IMR-90 (cell line): ENCODE results near the gene LRIG1. TPM values are rescaled to one million over a fixed set of nuclear protein-coding genes. Genes with fewer than 3 reads are reported as not detected.

ENCODE experiments used
- ATAC-seq: fragments of 200-7000 bp; cut with Tn5 transposase; 2 replicates; pipeline ENCODE4 v1.9.1; 2020; ENCODE audit warnings: low read depth, mild to moderate bottlenecking, moderate library complexity
- BruUV-seq: library from RNA; stranded (reverse); fragments of 400-500 nt; replicated peaks from 2 replicates; lab custom pipeline; 2021; lab: Mats Ljungman, UMichigan
- CTCF ChIA-PET: fragments of 300-600 bp; formaldehyde crosslinking; extraction: SDS; loops from one replicate; lab custom pipeline; 2021; ENCODE audit warnings: antibody characterized with exemption; lab: Yijun Ruan, JAX
- POLR2A ChIA-PET: fragments of 300-600 bp; sonication (Branson Sonifier 250); formaldehyde crosslinking; loops from one replicate; lab custom pipeline; 2022; ENCODE audit warnings: antibody characterized with exemption; ENCODE audit not compliant: unreplicated experiment; lab: Charles Lee
- DNase-seq: peaks from one replicate; pipeline ENCODE4 v3.0.0; 2013
- H2AFZ ChIP-seq: replicated peaks from 2 replicates; pipeline ENCODE3; 2013; ENCODE audit warnings: low read length, mild to moderate bottlenecking; ENCODE audit not compliant: poor library complexity
- H2AK5ac ChIP-seq: 2 replicates; pipeline ENCODE4 v1.6.1; 2013; ENCODE audit warnings: low read depth, low read length, inconsistent platforms
- H2AK9ac ChIP-seq: replicated peaks from 2 replicates; pipeline ENCODE3; 2013; ENCODE audit warnings: mild to moderate bottlenecking, low read depth, low read length, moderate library complexity; ENCODE audit not compliant: poor library complexity
- H2BK120ac ChIP-seq: 2 replicates; pipeline ENCODE4 v1.6.1; 2013; ENCODE audit warnings: low read depth, low read length, inconsistent platforms
- H2BK15ac ChIP-seq: 3 replicates; pipeline ENCODE4 v1.6.1; 2013; ENCODE audit warnings: low read depth, low read length, inconsistent platforms
- H2BK20ac ChIP-seq: 2 replicates; pipeline ENCODE4 v1.6.1; 2013; ENCODE audit warnings: low read depth, mild to moderate bottlenecking, inconsistent platforms, low read length, moderate library complexity
- H2BK5ac ChIP-seq: 2 replicates; pipeline ENCODE4 v1.6.1; 2013; ENCODE audit warnings: mild to moderate bottlenecking, low read depth, low read length, inconsistent platforms; ENCODE audit not compliant: poor library complexity, severe bottlenecking
- H3K14ac ChIP-seq: replicated peaks from 2 replicates; pipeline ENCODE4 v1.6.1; 2013; ENCODE audit warnings: low read depth, low read length, inconsistent platforms
- H3K18ac ChIP-seq: 2 replicates; pipeline ENCODE4 v1.6.1; 2013; ENCODE audit warnings: low read depth, low read length, control low read depth
- H3K23ac ChIP-seq: 2 replicates; pipeline ENCODE4 v1.6.1; 2013; ENCODE audit warnings: low read depth, low read length, inconsistent platforms
- H3K27ac ChIP-seq: 2 replicates; pipeline ENCODE4 v1.5.1; 2013; ENCODE audit warnings: mild to moderate bottlenecking, control low read depth, low read length; ENCODE audit not compliant: insufficient read depth
- H3K27me3 ChIP-seq: 2 replicates; pipeline ENCODE4 v1.6.1; 2013; ENCODE audit warnings: low read length; ENCODE audit not compliant: control insufficient read depth, insufficient read depth
- H3K36me3 ChIP-seq: 2 replicates; pipeline ENCODE4 v1.6.1; 2013; ENCODE audit warnings: low read length, mixed read lengths; ENCODE audit not compliant: control insufficient read depth, insufficient read depth
- H3K4ac ChIP-seq: 2 replicates; pipeline ENCODE4 v1.6.1; 2013; ENCODE audit warnings: low read depth, low read length, inconsistent platforms
- H3K4me1 ChIP-seq: 2 replicates; pipeline ENCODE4 v1.6.1; 2013; ENCODE audit warnings: low read length, mixed read lengths; ENCODE audit not compliant: control insufficient read depth, insufficient read depth
- H3K4me2 ChIP-seq: 2 replicates; pipeline ENCODE4 v1.6.1; 2013; ENCODE audit warnings: low read depth, mild to moderate bottlenecking, control low read depth, low read length, moderate library complexity
- H3K4me3 ChIP-seq: 2 replicates; pipeline ENCODE4 v1.5.1; 2013; ENCODE audit warnings: low read depth, mild to moderate bottlenecking, control low read depth, low read length, moderate library complexity; ENCODE audit not compliant: insufficient read depth
- H3K56ac ChIP-seq: 2 replicates; pipeline ENCODE4 v1.6.1; 2013; ENCODE audit warnings: low read length, inconsistent platforms; ENCODE audit not compliant: insufficient read depth; ENCODE audit errors: extremely low read depth
- H3K79me1 ChIP-seq, 2 experiments: 2 replicates each; pipeline ENCODE4 v1.6.1; 2013; ENCODE audit warnings: low read length in 2 of 2, inconsistent platforms in 1 of 2, low read depth in 1 of 2
- H3K9ac ChIP-seq: 2 replicates; pipeline ENCODE4 v1.6.1; 2013; ENCODE audit warnings: low read depth, low read length, control low read depth
- H3K9me1 ChIP-seq: 2 replicates; pipeline ENCODE4 v1.6.1; 2013; ENCODE audit warnings: low read length, inconsistent platforms; ENCODE audit not compliant: insufficient read depth
- H3K9me3 ChIP-seq: 2 replicates; pipeline ENCODE4 v1.6.1; 2013; ENCODE audit warnings: low read length; ENCODE audit not compliant: control insufficient read depth, insufficient read depth
- H4K20me1 ChIP-seq: 2 replicates; pipeline ENCODE4 v1.6.1; 2013; ENCODE audit warnings: low read length, inconsistent platforms; ENCODE audit not compliant: insufficient read depth
- H4K5ac ChIP-seq: 2 replicates; pipeline ENCODE4 v1.6.1; 2013; ENCODE audit warnings: mild to moderate bottlenecking, low read depth, low read length, control low read depth
- H4K8ac ChIP-seq, 2 experiments: 2 replicates each; pipeline ENCODE4 v1.6.1; 2013; ENCODE audit warnings: low read depth in 2 of 2, low read length in 2 of 2, control low read depth in 1 of 2, inconsistent platforms in 1 of 2
- H4K91ac ChIP-seq: 2 replicates; pipeline ENCODE4 v1.6.1; 2013; ENCODE audit warnings: low read depth, low read length, inconsistent platforms; ENCODE audit not compliant: insufficient read depth
- CEBPB ChIP-seq: IDR thresholded peaks from 2 replicates; pipeline ENCODE4 v1.6.1; 2012; ENCODE audit warnings: low read depth, low read length, improper control_type of control experiment
- FOS ChIP-seq: fragments of 150-350 bp; IDR thresholded peaks from 2 replicates; pipeline ENCODE4 v1.6.1; 2016; ENCODE audit warnings: low read depth, low read length
- MAFK ChIP-seq: IDR thresholded peaks from 2 replicates; pipeline ENCODE4 v1.6.1; 2012; ENCODE audit warnings: low read depth, low read length, improper control_type of control experiment
- MAZ ChIP-seq: IDR thresholded peaks from 2 replicates; pipeline ENCODE4 v1.6.1; 2012; ENCODE audit warnings: low read depth, mild to moderate bottlenecking, low read length, improper control_type of control experiment, moderate library complexity, borderline replicate concordance
- MXI1 ChIP-seq: IDR thresholded peaks from 2 replicates; pipeline ENCODE4 v1.6.1; 2012; ENCODE audit warnings: low read depth, mild to moderate bottlenecking, low read length, moderate library complexity, borderline replicate concordance
- NFE2L2 ChIP-seq: fragments of 150-350 bp; IDR thresholded peaks from 2 replicates; pipeline ENCODE4 v1.6.1; 2016; ENCODE audit warnings: low read depth, mild to moderate bottlenecking, low read length
- RCOR1 ChIP-seq: IDR thresholded peaks from 2 replicates; pipeline ENCODE4 v1.6.1; 2012; ENCODE audit warnings: mild to moderate bottlenecking, low read length, improper control_type of control experiment; ENCODE audit not compliant: insufficient replicate concordance
- WGBS, 2 experiments: methylation state at CpG; one replicate each; pipeline versions ENCODE4 v1.1.5 to v1.1.7; 2013; ENCODE audit warnings: missing lambda C conversion rate in 2 of 2; ENCODE audit not compliant: insufficient read length in 1 of 2; ENCODE audit errors: extremely low coverage in 2 of 2; 5-methylcytosine and 5-hydroxymethylcytosine counted together
- dilution Hi-C: fragments of 300-500 bp; cut with HindIII; formaldehyde crosslinking; loops from one replicate; pipeline ENCODE4 v1.14.3; 2018; ENCODE audit warnings: low sequenced_read_pairs; ENCODE audit not compliant: unreplicated experiment
- in situ Hi-C: fragments of 300-500 bp; cut with MboI; formaldehyde crosslinking; loops from 3 replicates; pipeline ENCODE4 v1.14.3; 2019; ENCODE audit warnings: low sequenced_read_pairs, inconsistent platforms, mixed read lengths
- intact Hi-C: fragments of 100-400 bp; cut with micrococcal nuclease; formaldehyde crosslinking; loops from 2 replicates; pipeline ENCODE4 v1.10.0; 2022
- polyA plus RNA-seq, 3 experiments: library from polyadenylated mRNA; depleted of rRNA; stranded (reverse); fragments of >200 nt; gene quantifications; 2 replicates each; pipeline ENCODE4 v1.2.3, GENCODE V29; 2012; ENCODE audit warnings: low replicate concordance in 1 of 3
- total RNA-seq: library from RNA; depleted of rRNA; stranded (reverse); fragments of >200 nt; gene quantifications from 2 replicates; pipeline ENCODE4 v1.2.3, GENCODE V29; 2012
- TF ChIP-seq, protein P1 (sequence below): fragments of 150-350 bp; IDR thresholded peaks from 2 replicates; pipeline ENCODE4 v1.6.1; 2017; ENCODE audit warnings: mild to moderate bottlenecking, antibody characterized with exemption, low read length, low read depth

Gene LRIG1
- total and polyA plus RNA-seq, 2 of the 4 experiments (the other 2 are of a cell fraction) = 62.8 to 87.8 TPM

DNA sequence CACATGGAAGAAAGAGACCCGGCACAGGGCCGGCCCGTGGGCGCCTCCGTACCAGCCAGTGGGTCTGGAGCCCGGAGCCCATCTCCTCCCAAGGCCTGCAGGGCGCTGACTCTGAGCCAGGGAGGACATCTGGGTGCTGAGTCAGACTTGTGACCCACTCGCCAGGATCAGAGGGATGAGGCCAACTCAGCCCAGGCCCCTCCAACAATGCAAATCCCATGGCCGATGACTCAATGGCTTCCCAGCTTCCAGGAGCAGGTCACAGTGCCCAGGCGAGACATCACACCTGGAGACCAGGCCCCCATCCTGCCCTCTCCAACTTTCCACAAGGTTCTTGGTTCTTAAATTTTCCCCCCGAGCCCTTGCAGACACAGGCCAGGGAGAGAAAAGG, 95.1 kb downstream of the LRIG1 start:
- Histone ChIP-seq H3K4me1 (peaks cover 22% of the 10 kb centered on the region), H3K18ac (no peak overlapping the region), H3K4me2 (no peak overlapping the region), H3K14ac (peak overlapping the region; percentile 31; the same call in 1 of the 2 replicates), H4K91ac (0 out of 2 replicates have a peak overlapping the region, but pooled peaks have one; percentile 11), H2AFZ (no peak overlapping the region), H3K79me1 (peaks cover 6 to 39% of the 10 kb centered on the region in 2 experiments; a peak in 3 of 4 replicates), H4K20me1 (no peaks in the 10 kb centered on the region; the same call in 1 of the 2 replicates), H3K27me3 (no peaks in the 10 kb centered on the region), H2BK120ac (0 out of 2 replicates have a peak overlapping the region, but pooled peaks have one; percentile 19), H2AK9ac (peak overlapping the region; percentile 11), H3K4ac (peak overlapping the region; percentile 58), H3K56ac (no peak overlapping the region), H3K4me3 (no peak overlapping the region), H2BK20ac (peak overlapping the region; percentile 49; the same call in 1 of the 2 replicates), H2AK5ac (0 out of 2 replicates have a peak overlapping the region, but pooled peaks have one; percentile 3), H3K27ac (no peak overlapping the region), H3K36me3 (peaks cover 63% of the 10 kb centered on the region), H4K8ac (no peak overlapping the region), H3K9me3 (no peaks in the 10 kb centered on the region), H4K5ac (no peak overlapping the region), H2BK15ac (no peak overlapping the region), H3K9me1 (peaks cover 10% of the 10 kb centered on the region; the same call in 1 of the 2 replicates), H2BK5ac (no peak overlapping the region), H3K9ac (no peak overlapping the region), H3K23ac (no peak overlapping the region)
- intact Hi-C loops (loop anchor here (2.0 to 10.0 kb wide), 2 partner anchors 129 to 329 kb away; no protein-coding TSS in a partner anchor), dilution Hi-C loops (no loop called here), in situ Hi-C loops (loop anchor here (5.0 to 10.0 kb wide), 2 partner anchors 131 to 412 kb away; no protein-coding TSS in a partner anchor)
- ChIA-PET CTCF (interaction anchor here (1.8 kb wide), 1 partner anchor 416 kb away, joined by 4 read pairs; no protein-coding TSS in a partner anchor), POLR2A (no interaction called here)
- peak; percentile 69 for TF ChIP-seq MAFK
- TF ChIP-seq MXI1 = no peak
- peak; percentile 31; the same call in 1 of the 2 replicates for TF ChIP-seq CEBPB
- TF ChIP-seq, protein P1, sequence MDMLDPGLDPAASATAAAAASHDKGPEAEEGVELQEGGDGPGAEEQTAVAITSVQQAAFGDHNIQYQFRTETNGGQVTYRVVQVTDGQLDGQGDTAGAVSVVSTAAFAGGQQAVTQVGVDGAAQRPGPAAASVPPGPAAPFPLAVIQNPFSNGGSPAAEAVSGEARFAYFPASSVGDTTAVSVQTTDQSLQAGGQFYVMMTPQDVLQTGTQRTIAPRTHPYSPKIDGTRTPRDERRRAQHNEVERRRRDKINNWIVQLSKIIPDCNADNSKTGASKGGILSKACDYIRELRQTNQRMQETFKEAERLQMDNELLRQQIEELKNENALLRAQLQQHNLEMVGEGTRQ = 0 out of 2 replicates have a peak, but pooled peaks have one; percentile 14
- no peak for TF ChIP-seq RCOR1
- 0 out of 2 replicates have a peak, but pooled peaks have one; percentile 39 for TF ChIP-seq MAZ
- TF ChIP-seq FOS = peak; percentile 78
- TF ChIP-seq NFE2L2 = peak; percentile 50; the same call in 1 of the 2 replicates
- DNase-seq (peak; percentile 94), ATAC-seq (peak; percentile 59)
- BruUV-seq = no TSS peak
- 58% methylated on average over 6 of the region's 11 CpGs; no CpG with 5 or more reads in 1 of the 2 experiments for WGBS, 2 experiments
